IMR-90 (cell line): ENCODE results near the gene ERC2. TPM values are rescaled to one million over a fixed set of nuclear protein-coding genes. Genes with fewer than 3 reads are reported as not detected.

Experiments used
- ATAC-seq: fragments of 200-7000 bp; cut with Tn5 transposase; 2 replicates; pipeline ENCODE4 v1.9.1; 2020; ENCODE audit warnings: low read depth, mild to moderate bottlenecking, moderate library complexity
- BruUV-seq: library from RNA; stranded (reverse); fragments of 400-500 nt; replicated peaks from 2 replicates; lab custom pipeline; 2021; lab: Mats Ljungman, UMichigan
- CTCF ChIA-PET: fragments of 300-600 bp; formaldehyde crosslinking; extraction: SDS; loops from one replicate; lab custom pipeline; 2021; ENCODE audit warnings: antibody characterized with exemption; lab: Yijun Ruan, JAX
- POLR2A ChIA-PET: fragments of 300-600 bp; sonication (Branson Sonifier 250); formaldehyde crosslinking; loops from one replicate; lab custom pipeline; 2022; ENCODE audit warnings: antibody characterized with exemption; ENCODE audit not compliant: unreplicated experiment; lab: Charles Lee
- DNase-seq: peaks from one replicate; pipeline ENCODE4 v3.0.0; 2013
- H2AFZ ChIP-seq: replicated peaks from 2 replicates; pipeline ENCODE3; 2013; ENCODE audit warnings: low read length, mild to moderate bottlenecking; ENCODE audit not compliant: poor library complexity
- H2AK5ac ChIP-seq: 2 replicates; pipeline ENCODE4 v1.6.1; 2013; ENCODE audit warnings: low read depth, low read length, inconsistent platforms
- H2AK9ac ChIP-seq: replicated peaks from 2 replicates; pipeline ENCODE3; 2013; ENCODE audit warnings: mild to moderate bottlenecking, low read depth, low read length, moderate library complexity; ENCODE audit not compliant: poor library complexity
- H2BK120ac ChIP-seq: 2 replicates; pipeline ENCODE4 v1.6.1; 2013; ENCODE audit warnings: low read depth, low read length, inconsistent platforms
- H2BK15ac ChIP-seq: 3 replicates; pipeline ENCODE4 v1.6.1; 2013; ENCODE audit warnings: low read depth, low read length, inconsistent platforms
- H2BK20ac ChIP-seq: 2 replicates; pipeline ENCODE4 v1.6.1; 2013; ENCODE audit warnings: low read depth, mild to moderate bottlenecking, inconsistent platforms, low read length, moderate library complexity
- H2BK5ac ChIP-seq: 2 replicates; pipeline ENCODE4 v1.6.1; 2013; ENCODE audit warnings: mild to moderate bottlenecking, low read depth, low read length, inconsistent platforms; ENCODE audit not compliant: poor library complexity, severe bottlenecking
- H3K14ac ChIP-seq: replicated peaks from 2 replicates; pipeline ENCODE4 v1.6.1; 2013; ENCODE audit warnings: low read depth, low read length, inconsistent platforms
- H3K18ac ChIP-seq: 2 replicates; pipeline ENCODE4 v1.6.1; 2013; ENCODE audit warnings: low read depth, low read length, control low read depth
- H3K23ac ChIP-seq: 2 replicates; pipeline ENCODE4 v1.6.1; 2013; ENCODE audit warnings: low read depth, low read length, inconsistent platforms
- H3K27ac ChIP-seq: 2 replicates; pipeline ENCODE4 v1.5.1; 2013; ENCODE audit warnings: mild to moderate bottlenecking, control low read depth, low read length; ENCODE audit not compliant: insufficient read depth
- H3K27me3 ChIP-seq: 2 replicates; pipeline ENCODE4 v1.6.1; 2013; ENCODE audit warnings: low read length; ENCODE audit not compliant: control insufficient read depth, insufficient read depth
- H3K36me3 ChIP-seq: 2 replicates; pipeline ENCODE4 v1.6.1; 2013; ENCODE audit warnings: low read length, mixed read lengths; ENCODE audit not compliant: control insufficient read depth, insufficient read depth
- H3K4ac ChIP-seq: 2 replicates; pipeline ENCODE4 v1.6.1; 2013; ENCODE audit warnings: low read depth, low read length, inconsistent platforms
- H3K4me1 ChIP-seq: 2 replicates; pipeline ENCODE4 v1.6.1; 2013; ENCODE audit warnings: low read length, mixed read lengths; ENCODE audit not compliant: control insufficient read depth, insufficient read depth
- H3K4me2 ChIP-seq: 2 replicates; pipeline ENCODE4 v1.6.1; 2013; ENCODE audit warnings: low read depth, mild to moderate bottlenecking, control low read depth, low read length, moderate library complexity
- H3K4me3 ChIP-seq: 2 replicates; pipeline ENCODE4 v1.5.1; 2013; ENCODE audit warnings: low read depth, mild to moderate bottlenecking, control low read depth, low read length, moderate library complexity; ENCODE audit not compliant: insufficient read depth
- H3K56ac ChIP-seq: 2 replicates; pipeline ENCODE4 v1.6.1; 2013; ENCODE audit warnings: low read length, inconsistent platforms; ENCODE audit not compliant: insufficient read depth; ENCODE audit errors: extremely low read depth
- H3K79me1 ChIP-seq, 2 experiments: 2 replicates each; pipeline ENCODE4 v1.6.1; 2013; ENCODE audit warnings: low read length in 2 of 2, inconsistent platforms in 1 of 2, low read depth in 1 of 2
- H3K9ac ChIP-seq: 2 replicates; pipeline ENCODE4 v1.6.1; 2013; ENCODE audit warnings: low read depth, low read length, control low read depth
- H3K9me1 ChIP-seq: 2 replicates; pipeline ENCODE4 v1.6.1; 2013; ENCODE audit warnings: low read length, inconsistent platforms; ENCODE audit not compliant: insufficient read depth
- H3K9me3 ChIP-seq: 2 replicates; pipeline ENCODE4 v1.6.1; 2013; ENCODE audit warnings: low read length; ENCODE audit not compliant: control insufficient read depth, insufficient read depth
- H4K20me1 ChIP-seq: 2 replicates; pipeline ENCODE4 v1.6.1; 2013; ENCODE audit warnings: low read length, inconsistent platforms; ENCODE audit not compliant: insufficient read depth
- H4K5ac ChIP-seq: 2 replicates; pipeline ENCODE4 v1.6.1; 2013; ENCODE audit warnings: mild to moderate bottlenecking, low read depth, low read length, control low read depth
- H4K8ac ChIP-seq, 2 experiments: 2 replicates each; pipeline ENCODE4 v1.6.1; 2013; ENCODE audit warnings: low read depth in 2 of 2, low read length in 2 of 2, control low read depth in 1 of 2, inconsistent platforms in 1 of 2
- H4K91ac ChIP-seq: 2 replicates; pipeline ENCODE4 v1.6.1; 2013; ENCODE audit warnings: low read depth, low read length, inconsistent platforms; ENCODE audit not compliant: insufficient read depth
- BHLHE40 ChIP-seq: fragments of 150-350 bp; IDR thresholded peaks from 2 replicates; pipeline ENCODE4 v1.6.1; 2016; ENCODE audit warnings: mild to moderate bottlenecking, low read depth, low read length
- CEBPB ChIP-seq: IDR thresholded peaks from 2 replicates; pipeline ENCODE4 v1.6.1; 2012; ENCODE audit warnings: low read depth, low read length, improper control_type of control experiment
- CHD1 ChIP-seq: IDR thresholded peaks from 2 replicates; pipeline ENCODE4 v1.6.1; 2012; ENCODE audit warnings: low read depth, low read length, improper control_type of control experiment
- FOS ChIP-seq: fragments of 150-350 bp; IDR thresholded peaks from 2 replicates; pipeline ENCODE4 v1.6.1; 2016; ENCODE audit warnings: low read depth, low read length
- MAFK ChIP-seq: IDR thresholded peaks from 2 replicates; pipeline ENCODE4 v1.6.1; 2012; ENCODE audit warnings: low read depth, low read length, improper control_type of control experiment
- MAZ ChIP-seq: IDR thresholded peaks from 2 replicates; pipeline ENCODE4 v1.6.1; 2012; ENCODE audit warnings: low read depth, mild to moderate bottlenecking, low read length, improper control_type of control experiment, moderate library complexity, borderline replicate concordance
- MXI1 ChIP-seq: IDR thresholded peaks from 2 replicates; pipeline ENCODE4 v1.6.1; 2012; ENCODE audit warnings: low read depth, mild to moderate bottlenecking, low read length, moderate library complexity, borderline replicate concordance
- RCOR1 ChIP-seq: IDR thresholded peaks from 2 replicates; pipeline ENCODE4 v1.6.1; 2012; ENCODE audit warnings: mild to moderate bottlenecking, low read length, improper control_type of control experiment; ENCODE audit not compliant: insufficient replicate concordance
- RFX5 ChIP-seq: IDR thresholded peaks from 2 replicates; pipeline ENCODE4 v1.8.0; 2012; ENCODE audit warnings: low read depth, mild to moderate bottlenecking, low read length, moderate library complexity
- WGBS, 2 experiments: methylation state at CpG; one replicate each; pipeline versions ENCODE4 v1.1.5 to v1.1.7; 2013; ENCODE audit warnings: missing lambda C conversion rate in 2 of 2; ENCODE audit not compliant: insufficient read length in 1 of 2; ENCODE audit errors: extremely low coverage in 2 of 2; 5-methylcytosine and 5-hydroxymethylcytosine counted together
- dilution Hi-C: fragments of 300-500 bp; cut with HindIII; formaldehyde crosslinking; loops from one replicate; pipeline ENCODE4 v1.14.3; 2018; ENCODE audit warnings: low sequenced_read_pairs; ENCODE audit not compliant: unreplicated experiment
- in situ Hi-C: fragments of 300-500 bp; cut with MboI; formaldehyde crosslinking; loops from 3 replicates; pipeline ENCODE4 v1.14.3; 2019; ENCODE audit warnings: low sequenced_read_pairs, inconsistent platforms, mixed read lengths
- intact Hi-C: fragments of 100-400 bp; cut with micrococcal nuclease; formaldehyde crosslinking; loops from 2 replicates; pipeline ENCODE4 v1.10.0; 2022
- polyA plus RNA-seq, 3 experiments: library from polyadenylated mRNA; depleted of rRNA; stranded (reverse); fragments of >200 nt; gene quantifications; 2 replicates each; pipeline ENCODE4 v1.2.3, GENCODE V29; 2012; ENCODE audit warnings: low replicate concordance in 1 of 3
- total RNA-seq: library from RNA; depleted of rRNA; stranded (reverse); fragments of >200 nt; gene quantifications from 2 replicates; pipeline ENCODE4 v1.2.3, GENCODE V29; 2012
- TF ChIP-seq, protein P1 (sequence below): fragments of 150-350 bp; IDR thresholded peaks from 2 replicates; pipeline ENCODE4 v1.6.1; 2016; ENCODE audit warnings: low read depth, mild to moderate bottlenecking, low read length, moderate library complexity, borderline replicate concordance

Gene ERC2
- total and polyA plus RNA-seq, 2 of the 4 experiments (the other 2 are of a cell fraction), result 0.17 to 0.18 TPM

DNA sequence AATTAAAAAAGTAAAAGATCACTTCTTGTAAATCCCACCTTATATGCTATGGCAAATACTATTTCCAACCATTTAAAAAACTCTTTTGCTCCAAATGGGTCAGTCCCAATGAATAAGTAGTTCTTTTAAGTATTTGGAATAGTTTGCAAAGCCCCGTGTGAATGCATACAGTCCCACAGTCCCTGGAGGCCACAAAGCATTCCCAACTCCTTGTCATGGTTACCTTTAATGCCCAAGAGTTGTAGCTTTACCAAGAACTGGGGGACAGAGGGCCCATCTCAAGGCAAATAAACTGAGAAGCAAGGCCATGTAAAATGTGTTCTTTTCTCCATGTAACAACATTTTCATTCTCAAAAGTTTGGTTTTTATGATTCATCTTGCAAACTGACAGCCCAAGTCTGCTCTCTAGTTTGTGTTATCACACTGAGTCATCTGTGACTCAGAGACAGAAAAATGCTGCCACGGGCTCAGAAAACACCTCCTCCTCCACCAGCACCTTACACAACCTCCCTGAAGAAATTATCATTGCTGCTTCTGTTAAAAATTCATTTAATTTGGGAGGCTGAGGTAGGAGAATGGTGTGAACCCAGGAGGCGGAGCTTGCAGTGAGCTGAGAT, 336.2 kb downstream of the ERC2 start:
- TF ChIP-seq MAZ (peak; percentile 31; the same call in 1 of the 2 replicates), MXI1 (no peak), RCOR1 (peak; percentile 37), CHD1 (no peak), RFX5 (peak; percentile 48; the same call in 1 of the 2 replicates), BHLHE40 (peak; percentile 92), MAFK (0 out of 2 replicates have a peak, but pooled peaks have one; percentile 3), FOS (peak; percentile 99), CEBPB (peak; percentile 92)
- TF ChIP-seq, protein P1, sequence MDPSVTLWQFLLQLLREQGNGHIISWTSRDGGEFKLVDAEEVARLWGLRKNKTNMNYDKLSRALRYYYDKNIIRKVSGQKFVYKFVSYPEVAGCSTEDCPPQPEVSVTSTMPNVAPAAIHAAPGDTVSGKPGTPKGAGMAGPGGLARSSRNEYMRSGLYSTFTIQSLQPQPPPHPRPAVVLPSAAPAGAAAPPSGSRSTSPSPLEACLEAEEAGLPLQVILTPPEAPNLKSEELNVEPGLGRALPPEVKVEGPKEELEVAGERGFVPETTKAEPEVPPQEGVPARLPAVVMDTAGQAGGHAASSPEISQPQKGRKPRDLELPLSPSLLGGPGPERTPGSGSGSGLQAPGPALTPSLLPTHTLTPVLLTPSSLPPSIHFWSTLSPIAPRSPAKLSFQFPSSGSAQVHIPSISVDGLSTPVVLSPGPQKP, result no peak
- no peak overlapping the region for H2AK5ac ChIP-seq
- intact Hi-C loops, result loop anchor here (5.0 to 10.0 kb wide), 2 partner anchors 647 to 1135 kb away; partner anchors contain the start of gene WNT5A
- peak overlapping the region; percentile 62 for H2BK20ac ChIP-seq
- peak overlapping the region; percentile 46; the same call in 1 of the 2 replicates for H3K18ac ChIP-seq
- no peak overlapping the region for H2AK9ac ChIP-seq
- no peak overlapping the region for H2BK15ac ChIP-seq
- in situ Hi-C loops, result no loop called here
- no peak overlapping the region; the same call in 1 of the 2 replicates for H4K5ac ChIP-seq
- H2AFZ ChIP-seq, result no peak overlapping the region
- no CpG with 5 or more reads among the region's 3 CpGs for WGBS, 2 experiments
- no peak overlapping the region for H3K4ac ChIP-seq
- ATAC-seq (peak; percentile 88), DNase-seq (peak; percentile 95)
- H3K4me1 ChIP-seq, result peaks cover 3% of the 10 kb centered on the region
- no peaks in the 10 kb centered on the region for H3K9me1 ChIP-seq
- no peaks in the 10 kb centered on the region for H3K79me1 ChIP-seq
- no peak overlapping the region for H4K8ac ChIP-seq
- no peaks in the 10 kb centered on the region for H3K9me3 ChIP-seq
- H3K56ac ChIP-seq, result no peak overlapping the region
- peaks cover 6% of the 10 kb centered on the region for H3K27me3 ChIP-seq
- H2BK5ac ChIP-seq, result no peak overlapping the region
- POLR2A ChIA-PET, result no interaction called here
- peak overlapping the region; percentile 80; the same call in 1 of the 2 replicates for H3K27ac ChIP-seq
- no peak overlapping the region for H3K9ac ChIP-seq
- H4K91ac ChIP-seq, result no peak overlapping the region
- no peak overlapping the region for H3K23ac ChIP-seq
- H3K36me3 ChIP-seq, result no peaks in the 10 kb centered on the region
- dilution Hi-C loops, result no loop called here
- H3K4me3 ChIP-seq, result no peak overlapping the region
- peak overlapping the region; percentile 71 for H3K4me2 ChIP-seq
- H4K20me1 ChIP-seq, result no peaks in the 10 kb centered on the region; the same call in 1 of the 2 replicates
- H2BK120ac ChIP-seq, result peak overlapping the region; percentile 45; the same call in 1 of the 2 replicates
- no peak overlapping the region for H3K14ac ChIP-seq
- CTCF ChIA-PET, result no interaction called here
- no TSS peak for BruUV-seq
